Fibroblast of mammary gland (primary cell): Measurements from ENCODE around the gene TSPAN5.
A peak's percentile ranks its signal among the peaks of the same experiment; 100 is the strongest.

Source experiments
- DNase-seq: peaks from one replicate; pipeline ENCODE4 v3.0.0-alpha.2; 2010; ENCODE audit warnings: low read depth
- H3K4me3 ChIP-seq: 2 replicates; pipeline ENCODE4 v1.5.1; 2011; ENCODE audit warnings: low read depth, mild to moderate bottlenecking, low read length, moderate library complexity; ENCODE audit not compliant: control insufficient read depth
- TF ChIP-seq, protein P1 (sequence below): conservative IDR thresholded peaks from 2 replicates; pipeline ENCODE4 v1.5.1; 2011; ENCODE audit warnings: low read depth, low read length, inconsistent platforms; ENCODE audit not compliant: control insufficient read depth, insufficient read depth

The TSPAN5 gene

DNA sequence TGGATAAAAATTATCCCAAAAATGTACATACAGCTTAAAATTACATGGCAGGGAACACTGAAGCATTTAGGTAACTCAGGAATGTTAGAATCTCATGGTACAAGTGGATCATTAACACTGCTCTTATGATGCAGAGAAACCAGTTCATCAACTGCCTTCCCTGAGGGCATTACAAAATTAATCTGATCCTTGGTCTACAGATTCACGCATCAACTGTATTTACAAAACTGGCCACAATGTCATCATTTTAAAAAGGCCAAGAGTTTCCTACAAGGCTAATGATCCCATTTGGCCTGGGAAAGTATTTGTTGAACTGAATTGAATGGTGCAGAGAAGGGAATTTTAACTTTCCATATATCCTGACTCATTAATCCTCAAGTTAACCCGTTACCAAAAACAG lies 84.6 kb downstream of the TSPAN5 start:
- TF ChIP-seq, protein P1, sequence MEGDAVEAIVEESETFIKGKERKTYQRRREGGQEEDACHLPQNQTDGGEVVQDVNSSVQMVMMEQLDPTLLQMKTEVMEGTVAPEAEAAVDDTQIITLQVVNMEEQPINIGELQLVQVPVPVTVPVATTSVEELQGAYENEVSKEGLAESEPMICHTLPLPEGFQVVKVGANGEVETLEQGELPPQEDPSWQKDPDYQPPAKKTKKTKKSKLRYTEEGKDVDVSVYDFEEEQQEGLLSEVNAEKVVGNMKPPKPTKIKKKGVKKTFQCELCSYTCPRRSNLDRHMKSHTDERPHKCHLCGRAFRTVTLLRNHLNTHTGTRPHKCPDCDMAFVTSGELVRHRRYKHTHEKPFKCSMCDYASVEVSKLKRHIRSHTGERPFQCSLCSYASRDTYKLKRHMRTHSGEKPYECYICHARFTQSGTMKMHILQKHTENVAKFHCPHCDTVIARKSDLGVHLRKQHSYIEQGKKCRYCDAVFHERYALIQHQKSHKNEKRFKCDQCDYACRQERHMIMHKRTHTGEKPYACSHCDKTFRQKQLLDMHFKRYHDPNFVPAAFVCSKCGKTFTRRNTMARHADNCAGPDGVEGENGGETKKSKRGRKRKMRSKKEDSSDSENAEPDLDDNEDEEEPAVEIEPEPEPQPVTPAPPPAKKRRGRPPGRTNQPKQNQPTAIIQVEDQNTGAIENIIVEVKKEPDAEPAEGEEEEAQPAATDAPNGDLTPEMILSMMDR: no peak

DNA sequence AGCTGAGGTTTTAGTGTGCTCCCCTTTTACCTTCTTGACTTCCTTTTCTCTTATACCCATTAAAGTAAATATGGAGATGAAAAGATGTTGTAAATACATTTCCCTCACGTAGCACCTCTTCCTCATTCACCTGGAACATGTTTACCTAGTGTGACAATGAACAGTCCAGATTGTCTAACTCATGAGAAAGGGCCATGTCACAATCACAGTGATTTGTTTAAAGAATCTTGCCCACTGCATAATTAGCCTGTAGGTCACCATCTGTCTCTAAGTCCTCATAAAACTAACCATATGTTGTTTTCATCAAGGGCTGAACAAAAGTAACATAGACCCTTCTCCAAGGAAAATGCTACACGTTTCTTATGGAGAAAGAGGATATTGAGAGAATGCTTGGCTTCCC lies 85.7 kb downstream of the TSPAN5 start:
- H3K4me3 ChIP-seq: no peak overlapping the region
- no peak for DNase-seq
- TF ChIP-seq, protein P1: no peak

More for the DNA sequence above, 84.6 kb downstream of the TSPAN5 start:
- H3K4me3 ChIP-seq: no peak overlapping the region
- DNase-seq: no peak

- H3K4me3 ChIP-seq: no peak overlapping the region
- TF ChIP-seq, protein P1: no peak
- DNase-seq: no peak
Observed at GRCh38 chr4:98571161-98571786, 87.1 kb downstream of the TSPAN5 start.

GRCh38 chr4:98570151-98570797 lies 88.1 kb downstream of the TSPAN5 start:
- TF ChIP-seq, protein P1: no peak
- no peak overlapping the region for H3K4me3 ChIP-seq
- peak; percentile 48 for DNase-seq

DNA sequence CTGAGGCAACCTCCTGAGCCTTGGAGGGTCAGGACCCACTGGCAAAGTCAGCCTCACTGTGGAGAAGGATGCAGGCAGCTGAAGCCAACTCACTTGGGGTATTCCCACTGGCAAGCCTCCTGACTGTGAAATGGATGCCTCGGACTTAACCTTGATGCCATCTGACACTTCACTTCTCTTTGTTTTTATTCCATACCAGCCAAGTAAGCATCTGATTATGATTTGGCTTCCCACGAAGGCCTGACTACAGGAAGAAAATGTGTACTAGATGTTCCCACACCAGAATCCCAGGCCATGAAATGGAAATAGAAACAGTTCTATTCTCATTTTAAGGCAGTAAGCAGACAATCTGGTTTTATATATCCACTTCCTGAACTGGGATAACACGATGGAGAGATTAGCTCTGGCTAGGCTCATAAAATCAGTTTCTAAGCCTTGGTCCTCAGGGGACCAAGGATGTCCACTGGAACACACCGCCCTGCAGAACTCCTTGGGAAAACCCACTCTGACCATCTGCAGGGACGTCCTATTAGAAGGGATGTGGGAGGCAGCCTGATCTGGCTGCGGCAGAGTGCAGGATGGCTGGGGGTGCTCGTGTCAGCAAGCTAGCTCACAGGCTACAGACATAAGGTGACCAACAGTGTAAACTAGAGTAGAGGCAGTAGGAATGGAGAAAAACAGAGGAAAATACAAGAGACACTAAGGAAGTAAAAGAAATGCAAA lies 89.3 kb downstream of the TSPAN5 start:
- peak; percentile 46 for DNase-seq
- TF ChIP-seq, protein P1: no peak
- no peak overlapping the region for H3K4me3 ChIP-seq

DNA sequence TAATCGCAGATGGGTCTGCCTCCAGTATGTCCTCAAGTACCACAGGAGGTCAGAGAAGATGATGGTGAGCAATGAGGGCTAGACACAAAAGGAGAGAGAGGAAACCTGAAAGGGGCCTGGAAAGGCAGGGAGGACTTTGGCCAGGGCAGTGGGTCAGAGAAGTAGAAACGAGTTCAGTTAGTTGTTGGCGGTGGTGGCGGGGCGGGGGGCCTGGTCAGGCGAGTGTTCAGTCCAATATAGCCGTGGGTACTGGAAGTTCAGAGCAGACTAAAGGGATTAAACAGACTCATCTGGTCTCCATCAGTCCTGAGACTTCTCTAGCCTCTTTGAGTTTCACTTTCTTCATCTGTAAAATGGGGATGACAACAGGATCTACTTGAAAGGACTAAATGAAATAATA lies 90.8 kb downstream of the TSPAN5 start:
- TF ChIP-seq, protein P1: no peak
- H3K4me3 ChIP-seq: no peak overlapping the region
- DNase-seq: no peak
